Hepatocyte (in vitro differentiated cells): ENCODE results near the gene CCDC63.

Experiments used
- CTCF ChIP-seq: fragments of 200-600 bp; sonication (generic); IDR thresholded peaks from 2 replicates; pipeline ENCODE4 v1.5.1; 2016; ENCODE audit warnings: antibody characterized with exemption, mild to moderate bottlenecking; ENCODE audit not compliant: poor library complexity
- EZH2 ChIP-seq: fragments of 200-600 bp; sonication (generic); IDR thresholded peaks from 2 replicates; pipeline ENCODE4 v1.6.1; 2016; ENCODE audit warnings: antibody characterized with exemption, mild to moderate bottlenecking, borderline replicate concordance
- EZH2phosphoT487 ChIP-seq: fragments of 200-600 bp; sonication (generic); IDR thresholded peaks from one replicate; pipeline ENCODE4 v1.6.1; 2018; ENCODE audit warnings: antibody characterized with exemption, mild to moderate bottlenecking, low read depth, moderate library complexity; ENCODE audit not compliant: unreplicated experiment, severe bottlenecking

- no peak for TF ChIP-seq CTCF
- TF ChIP-seq EZH2: no peak
- no peak for TF ChIP-seq EZH2phosphoT487
These were observed 65.5 kb downstream of the CCDC63 start for GRCh38 chr12:110912263-110912662.
